Smooth muscle cell (in vitro differentiated cells): ENCODE data around the gene BCLAF1. TPM values are rescaled to one million over a fixed set of nuclear protein-coding genes. Genes with fewer than 3 reads are reported as not detected.

ENCODE experiments used
- DNase-seq: peaks from one replicate; lab custom pipeline; 2025; ENCODE audit not compliant: unreplicated experiment; lab: John Stamatoyannopoulos, UW
- H2AFZ ChIP-seq: fragments of 200-600 bp; sonication (generic); 2 replicates; pipeline ENCODE4 v1.6.0; 2016; ENCODE audit warnings: antibody characterized with exemption, low read depth, mild to moderate bottlenecking
- H3F3A ChIP-seq: fragments of 200-600 bp; sonication (generic); 2 replicates; pipeline ENCODE4 v1.6.0; 2017; ENCODE audit warnings: antibody characterized with exemption, low read depth
- H3K27ac ChIP-seq: fragments of 200-600 bp; sonication (generic); 2 replicates; pipeline ENCODE4 v1.5.1; 2016; ENCODE audit warnings: low read depth, mild to moderate bottlenecking
- H3K27me3 ChIP-seq: fragments of 200-600 bp; sonication (generic); 2 replicates; pipeline ENCODE4 v1.6.1; 2016; ENCODE audit warnings: low read depth, mild to moderate bottlenecking
- H3K36me3 ChIP-seq: fragments of 200-600 bp; sonication (generic); 2 replicates; pipeline ENCODE4 v1.5.1; 2016; ENCODE audit warnings: low read depth
- H3K4me1 ChIP-seq: fragments of 200-600 bp; sonication (generic); 2 replicates; pipeline ENCODE4 v1.5.1; 2016; ENCODE audit warnings: low read depth
- H3K4me2 ChIP-seq: fragments of 200-600 bp; sonication (generic); 2 replicates; pipeline ENCODE4 v1.6.0; 2016; ENCODE audit warnings: mild to moderate bottlenecking
- H3K4me3 ChIP-seq: fragments of 200-600 bp; sonication (generic); 2 replicates; pipeline ENCODE4 v1.5.1; 2016; ENCODE audit warnings: mild to moderate bottlenecking
- H3K79me2 ChIP-seq: fragments of 200-600 bp; sonication (generic); 2 replicates; pipeline ENCODE4 v1.6.0; 2016; ENCODE audit warnings: low read depth, mild to moderate bottlenecking
- H3K9ac ChIP-seq: fragments of 200-600 bp; sonication (generic); 2 replicates; pipeline ENCODE4 v1.6.0; 2016; ENCODE audit warnings: low read depth
- H3K9me3 ChIP-seq: fragments of 200-600 bp; sonication (generic); replicated peaks from 2 replicates; pipeline ENCODE4 v1.5.1; 2016; ENCODE audit warnings: low read depth
- H4K20me1 ChIP-seq: fragments of 200-600 bp; sonication (generic); 2 replicates; pipeline ENCODE4 v1.6.0; 2016; ENCODE audit warnings: low read depth
- WGBS: methylation state at CpG from one replicate; pipeline ENCODE4 v1.1.7; 2016; ENCODE audit warnings: low lambda C conversion rate; 5-methylcytosine and 5-hydroxymethylcytosine counted together
- polyA plus RNA-seq: library from polyadenylated mRNA; unstranded; fragments of >200 nt; fragmentation: Nextera tagmentation; extraction: Ambion mirVana; gene quantifications from 2 replicates; pipeline ENCODE4 v1.2.1, GENCODE V29; 2016
- total RNA-seq: library from RNA; depleted of rRNA; stranded (reverse); fragments of >200 nt; gene quantifications from 2 replicates; pipeline ENCODE4 v1.2.3, GENCODE V29; 2014
- TF ChIP-seq, protein P1 (sequence below): fragments of 200-600 bp; sonication (generic); IDR thresholded peaks from 2 replicates; pipeline ENCODE4 v1.5.1; 2017; ENCODE audit warnings: borderline replicate concordance, mild to moderate bottlenecking, antibody characterized with exemption; ENCODE audit not compliant: insufficient read depth, poor library complexity, severe bottlenecking

BCLAF1 gene
- total and polyA plus RNA-seq, 2 experiments from 2014 or later: 61.1 to 151 TPM

DNA sequence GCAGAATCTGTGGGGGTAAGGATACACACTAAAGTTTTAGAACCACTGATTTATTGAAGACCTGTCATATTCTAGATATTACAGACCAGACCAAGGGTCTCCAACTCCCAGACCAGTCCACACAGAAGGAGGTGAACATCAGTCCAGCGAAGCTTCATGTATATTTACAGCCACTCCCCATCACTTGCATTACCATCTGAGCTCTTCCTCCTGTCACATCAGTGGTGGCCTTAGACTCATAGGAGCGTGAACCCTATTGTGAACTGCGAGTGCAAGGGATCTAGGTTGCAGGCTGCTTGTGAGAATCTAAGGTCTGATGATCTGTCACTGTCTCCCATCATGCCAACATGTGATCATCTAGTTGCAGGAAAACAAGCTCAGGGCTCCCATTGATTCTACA, 5.0 kb upstream of the BCLAF1 start:
- WGBS: 89% methylated on average over 3 of the region's 3 CpGs
- H3K4me3 ChIP-seq: no peak overlapping the region
- H3K9ac ChIP-seq: no peak overlapping the region
- TF ChIP-seq, protein P1, sequence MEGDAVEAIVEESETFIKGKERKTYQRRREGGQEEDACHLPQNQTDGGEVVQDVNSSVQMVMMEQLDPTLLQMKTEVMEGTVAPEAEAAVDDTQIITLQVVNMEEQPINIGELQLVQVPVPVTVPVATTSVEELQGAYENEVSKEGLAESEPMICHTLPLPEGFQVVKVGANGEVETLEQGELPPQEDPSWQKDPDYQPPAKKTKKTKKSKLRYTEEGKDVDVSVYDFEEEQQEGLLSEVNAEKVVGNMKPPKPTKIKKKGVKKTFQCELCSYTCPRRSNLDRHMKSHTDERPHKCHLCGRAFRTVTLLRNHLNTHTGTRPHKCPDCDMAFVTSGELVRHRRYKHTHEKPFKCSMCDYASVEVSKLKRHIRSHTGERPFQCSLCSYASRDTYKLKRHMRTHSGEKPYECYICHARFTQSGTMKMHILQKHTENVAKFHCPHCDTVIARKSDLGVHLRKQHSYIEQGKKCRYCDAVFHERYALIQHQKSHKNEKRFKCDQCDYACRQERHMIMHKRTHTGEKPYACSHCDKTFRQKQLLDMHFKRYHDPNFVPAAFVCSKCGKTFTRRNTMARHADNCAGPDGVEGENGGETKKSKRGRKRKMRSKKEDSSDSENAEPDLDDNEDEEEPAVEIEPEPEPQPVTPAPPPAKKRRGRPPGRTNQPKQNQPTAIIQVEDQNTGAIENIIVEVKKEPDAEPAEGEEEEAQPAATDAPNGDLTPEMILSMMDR: no peak
- H4K20me1 ChIP-seq: no peaks in the 10 kb centered on the region
- peaks cover 8% of the 10 kb centered on the region for H3F3A ChIP-seq
- H2AFZ ChIP-seq: no peak overlapping the region
- H3K79me2 ChIP-seq: no peaks in the 10 kb centered on the region
- no peaks in the 10 kb centered on the region for H3K27me3 ChIP-seq
- peaks cover 8% of the 10 kb centered on the region for H3K4me1 ChIP-seq
- DNase-seq: no peak
- no peaks in the 10 kb centered on the region for H3K9me3 ChIP-seq
- H3K27ac ChIP-seq: no peak overlapping the region
- no peaks in the 10 kb centered on the region for H3K36me3 ChIP-seq
- H3K4me2 ChIP-seq: no peak overlapping the region

DNA sequence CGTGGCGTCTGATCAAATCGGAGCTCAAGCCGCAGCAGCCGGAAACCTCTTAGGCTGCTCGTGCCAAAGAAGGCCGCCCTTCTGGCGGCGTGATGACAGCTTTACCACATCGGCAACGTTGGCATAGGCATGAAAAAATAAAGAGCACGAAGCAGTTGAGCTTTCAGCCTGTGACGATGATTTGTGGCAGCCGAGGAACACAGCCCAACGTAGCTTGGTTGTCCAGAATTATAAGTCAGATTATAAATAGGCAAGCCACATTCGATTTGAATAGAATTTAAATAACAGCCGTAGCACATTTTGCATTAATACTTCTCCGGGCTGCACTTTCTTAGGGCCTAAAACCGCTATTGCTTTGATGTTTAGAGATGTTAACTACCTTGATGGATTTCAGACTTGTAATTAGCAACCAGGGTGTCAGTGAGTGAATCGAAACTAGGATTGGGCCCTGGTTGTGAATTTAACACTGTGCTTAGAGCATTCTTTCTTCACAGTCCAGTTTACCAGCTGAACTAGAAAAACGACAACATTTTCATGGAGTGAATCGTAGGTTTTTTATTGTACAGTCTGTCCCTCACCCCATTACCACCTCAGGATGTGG, 864 bp upstream of the BCLAF1 start:
- Histone ChIP-seq H3F3A (peaks cover 8% of the 10 kb centered on the region), H3K27ac (peak overlapping the region; percentile 100), H3K4me1 (peaks cover 19% of the 10 kb centered on the region), H3K4me3 (peak overlapping the region; percentile 84), H3K27me3 (no peaks in the 10 kb centered on the region), H4K20me1 (peaks cover 36% of the 10 kb centered on the region), H2AFZ (peak overlapping the region; percentile 22), H3K9me3 (no peaks in the 10 kb centered on the region), H3K36me3 (no peaks in the 10 kb centered on the region), H3K79me2 (peaks cover 36% of the 10 kb centered on the region), H3K4me2 (peak overlapping the region; percentile 86), H3K9ac (peak overlapping the region; percentile 100)
- WGBS: 7% methylated on average over 22 of the region's 22 CpGs
- TF ChIP-seq, protein P1: no peak
- DNase-seq: peak; percentile 56

DNA sequence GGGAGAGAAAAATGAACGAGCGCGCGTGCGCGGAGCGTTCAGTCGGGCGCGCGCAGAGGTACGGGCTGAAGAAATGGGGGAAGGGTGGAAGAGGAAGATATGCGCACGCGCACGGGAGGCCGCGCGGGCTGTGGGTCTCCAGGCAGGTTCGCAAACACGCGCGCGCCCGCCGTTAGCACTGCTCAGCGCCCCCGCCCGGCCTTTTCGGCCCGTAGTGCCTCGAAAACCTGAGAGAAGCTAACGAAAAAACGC, 393 bp downstream of the BCLAF1 start:
- peak overlapping the region; percentile 84 for H3K4me3 ChIP-seq
- H3K4me1 ChIP-seq: peaks cover 26% of the 10 kb centered on the region

More for the DNA sequence above, 393 bp downstream of the BCLAF1 start:
- WGBS: under 1% methylated on average over 31 of the region's 34 CpGs
- no peaks in the 10 kb centered on the region for H3K27me3 ChIP-seq
- no peak overlapping the region for H2AFZ ChIP-seq
- H4K20me1 ChIP-seq: peaks cover 49% of the 10 kb centered on the region
- peaks cover 49% of the 10 kb centered on the region for H3K79me2 ChIP-seq
- peak overlapping the region; percentile 100 for H3K27ac ChIP-seq
- TF ChIP-seq, protein P1: no peak
- no peaks in the 10 kb centered on the region for H3K36me3 ChIP-seq
- DNase-seq: peak; percentile 76
- no peaks in the 10 kb centered on the region for H3K9me3 ChIP-seq
- H3K9ac ChIP-seq: peak overlapping the region; percentile 100
- H3K4me2 ChIP-seq: peak overlapping the region; percentile 89
- peaks cover 17% of the 10 kb centered on the region for H3F3A ChIP-seq
